GM21390 (cell line): Measurements from ENCODE around the gene SLC39A11.

Experiments
- ATAC-seq: cut with Tn5 transposase; IDR thresholded peaks from one replicate; pipeline ENCODE4 v1.9.1; 2021; ENCODE audit not compliant: unreplicated experiment

The SLC39A11 gene

DNA sequence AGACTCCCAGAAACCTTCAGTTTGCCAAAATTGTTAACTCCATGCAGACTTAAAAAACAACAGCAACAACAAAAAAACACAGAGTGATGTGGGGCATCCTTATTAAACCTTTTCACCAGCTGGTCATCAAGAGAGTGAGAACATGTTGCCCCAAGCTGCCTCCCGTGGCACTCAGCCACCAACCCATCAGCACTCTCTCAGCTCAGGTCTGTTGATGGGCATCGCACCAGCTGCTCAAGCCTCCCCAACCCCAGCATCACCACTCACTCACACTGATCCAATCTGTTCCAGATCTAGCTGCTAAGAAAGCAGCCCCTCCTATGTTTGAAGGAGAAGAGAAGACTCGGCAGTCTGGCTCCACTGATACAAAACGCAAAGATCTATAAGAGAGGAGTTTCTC lies 46.8 kb downstream of the SLC39A11 start:
- ATAC-seq, result no peak

DNA sequence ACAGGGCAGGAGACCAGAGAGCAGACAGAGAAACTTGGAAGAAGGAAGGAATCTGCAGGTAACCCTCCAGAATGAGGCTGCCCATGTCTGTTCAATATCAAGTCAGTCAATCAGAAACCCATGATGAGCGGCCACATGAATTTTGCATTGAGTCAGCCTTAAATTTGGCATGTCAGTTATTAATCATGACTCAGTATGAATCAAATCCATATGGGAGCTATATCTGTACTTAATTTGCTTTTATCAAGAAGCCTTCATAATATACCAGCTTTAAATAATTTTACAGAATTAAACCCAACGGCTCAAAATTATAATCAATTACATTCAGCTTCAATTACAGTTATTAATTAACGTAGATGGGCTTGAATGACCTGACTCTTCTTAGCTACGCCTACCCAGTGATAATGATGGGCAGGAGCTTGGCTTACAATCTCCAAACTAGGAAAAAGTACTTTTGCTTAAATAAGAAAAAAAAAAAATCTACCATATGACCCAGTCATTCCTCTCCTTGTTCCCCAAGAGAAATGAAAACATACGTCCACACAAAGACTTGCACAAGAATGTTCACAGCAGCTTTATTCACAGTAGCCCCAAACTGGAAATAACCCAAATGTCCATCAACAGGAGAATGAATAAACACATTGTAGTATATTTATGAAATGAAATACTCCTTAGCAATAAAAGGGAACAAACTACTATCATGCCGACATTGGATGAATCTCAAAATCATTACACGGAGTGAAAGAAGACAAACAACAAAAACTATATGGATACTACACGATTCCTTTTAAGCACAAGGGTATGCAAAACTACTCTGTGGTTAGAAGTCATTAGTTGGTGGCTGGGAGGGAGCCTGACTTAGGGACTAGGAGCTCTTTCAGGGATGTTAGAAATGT lies 48.6 kb downstream of the SLC39A11 start:
- ATAC-seq, result no peak

DNA sequence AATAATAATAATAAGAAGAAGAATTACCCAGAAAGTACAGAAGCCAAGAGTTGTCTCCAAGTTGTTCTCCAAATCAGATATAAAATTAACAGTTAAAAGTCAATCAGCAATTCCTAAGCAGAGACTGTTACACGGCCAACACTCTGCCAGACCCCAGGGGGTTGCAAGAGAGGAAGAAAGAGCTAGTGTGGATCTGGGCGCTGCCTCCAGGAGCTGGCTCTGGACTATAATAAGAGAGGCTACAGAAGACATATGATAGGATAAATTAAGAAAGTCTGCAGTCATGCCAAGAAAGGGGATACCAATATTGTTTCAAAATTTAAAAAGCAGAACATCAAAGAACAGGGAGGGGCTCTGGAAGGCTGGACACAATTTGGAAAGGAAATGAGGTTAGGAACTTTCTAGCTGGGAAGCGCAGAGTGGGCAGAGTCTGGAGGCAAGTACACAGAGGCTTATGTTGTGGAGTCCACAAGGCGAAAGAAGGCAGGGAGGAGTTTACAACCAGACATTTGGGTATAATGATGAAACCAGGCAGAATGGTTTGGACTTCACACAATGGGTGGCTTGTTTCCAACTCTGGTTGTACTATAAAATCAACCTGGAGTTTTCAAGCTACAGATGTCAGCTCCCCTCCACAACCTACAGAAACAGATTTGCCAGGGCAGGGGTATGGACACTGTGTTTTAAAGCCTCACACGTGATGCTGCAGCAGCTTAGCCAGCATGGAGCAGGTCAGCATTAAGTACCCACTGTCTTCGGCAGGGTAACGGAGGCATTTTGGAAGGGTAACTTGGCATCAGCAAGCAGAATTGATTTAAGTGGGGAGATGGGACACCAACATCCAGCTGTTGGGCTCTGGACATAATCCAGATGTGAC lies 49.4 kb downstream of the SLC39A11 start:
- ATAC-seq, result no peak

DNA sequence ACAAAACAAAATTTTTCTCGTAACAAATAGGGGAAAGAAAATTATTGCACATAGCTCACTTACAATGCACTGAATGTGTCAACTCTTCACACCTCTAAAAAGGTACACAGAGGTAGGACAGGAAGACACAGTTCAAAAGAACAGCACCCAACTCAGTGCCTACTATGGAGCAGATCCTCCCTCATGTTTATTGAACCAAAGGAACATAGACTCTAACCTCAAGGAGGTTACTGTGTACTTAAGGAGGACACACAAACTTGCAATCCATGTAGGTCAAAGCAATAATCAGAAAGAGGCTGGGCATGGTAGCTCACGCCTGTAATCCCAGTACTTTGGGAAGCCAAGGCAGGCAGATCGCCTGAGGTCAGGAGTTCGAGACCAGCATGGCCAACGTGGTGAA lies 50.3 kb downstream of the SLC39A11 start:
- ATAC-seq, result no peak

DNA sequence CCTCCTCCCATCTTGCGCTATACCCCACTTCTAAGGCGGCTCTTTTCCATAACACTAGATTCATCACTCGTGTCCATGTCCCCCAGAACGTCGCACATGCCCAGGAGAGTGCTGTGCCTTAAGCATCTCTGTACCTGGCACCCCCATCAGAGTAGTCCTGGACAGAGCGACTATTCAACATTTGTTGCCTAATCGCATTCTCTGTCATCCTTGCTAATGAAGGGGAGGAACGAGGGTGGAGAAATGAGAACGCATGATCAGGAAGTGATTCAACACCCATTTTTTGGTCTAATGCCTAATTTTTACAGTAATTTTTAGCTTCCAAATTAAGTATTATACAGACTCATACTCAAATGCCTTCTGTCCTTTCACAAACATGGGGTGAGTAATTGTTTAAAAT lies 53.2 kb downstream of the SLC39A11 start:
- ATAC-seq, result no peak

DNA sequence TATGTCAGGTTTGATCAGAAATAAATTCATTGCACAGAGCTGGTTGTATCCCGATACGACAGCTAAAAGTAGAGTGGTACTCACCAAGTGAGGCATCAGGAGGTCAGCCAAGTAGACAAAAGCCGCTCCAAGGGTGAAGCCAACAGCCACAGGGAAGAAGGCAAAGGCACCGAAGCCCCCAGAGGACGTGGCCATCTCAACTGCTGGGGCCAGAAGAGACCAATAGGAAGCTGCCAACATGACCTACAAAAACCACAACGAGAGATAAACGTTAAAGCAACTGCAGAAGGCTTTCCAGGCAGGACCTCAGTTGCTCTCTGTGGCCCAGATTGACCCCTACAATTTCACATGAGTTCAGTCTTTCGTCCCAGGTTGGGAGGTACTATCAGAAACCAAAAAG lies 61.0 kb downstream of the SLC39A11 start:
- ATAC-seq, result no peak

DNA sequence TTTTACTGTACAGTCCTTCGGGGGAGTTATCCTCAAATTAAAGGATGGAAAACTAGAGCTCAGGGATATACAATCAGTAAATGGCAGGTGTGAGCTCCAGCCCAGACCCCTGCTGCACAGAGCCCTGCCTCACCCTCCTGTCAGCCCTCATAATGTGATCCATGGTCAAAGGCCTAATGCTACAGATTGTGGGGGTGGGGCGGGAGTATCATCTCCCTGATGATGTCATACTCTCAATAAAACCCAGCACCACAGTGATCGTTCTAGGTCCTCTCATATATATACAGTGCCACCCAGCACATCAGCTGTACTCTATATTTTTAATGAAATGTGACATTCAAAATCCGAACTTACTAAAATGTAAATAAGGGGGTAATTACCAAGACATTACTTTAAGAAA lies 61.5 kb downstream of the SLC39A11 start:
- no peak for ATAC-seq

DNA sequence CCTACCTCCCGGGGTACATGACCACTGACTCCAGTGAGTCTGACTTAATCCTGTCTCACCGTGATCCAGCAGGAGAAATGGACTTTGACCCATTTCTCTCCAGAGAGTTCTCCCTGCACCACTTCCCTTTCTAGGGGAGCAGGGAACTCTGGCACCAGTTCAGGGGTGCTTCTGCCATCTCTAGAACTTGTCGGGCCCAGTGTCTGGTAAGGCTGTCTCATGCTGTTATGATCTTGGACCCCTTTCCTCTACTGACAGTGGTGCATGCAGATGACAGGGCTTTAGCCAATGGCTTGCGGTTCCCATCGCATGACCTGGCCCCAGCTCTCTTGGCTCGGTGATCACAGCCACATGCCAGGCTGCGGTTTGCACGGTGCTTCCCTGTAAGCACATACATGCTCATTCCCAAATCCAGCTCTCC lies 62.0 kb downstream of the SLC39A11 start:
- no peak for ATAC-seq

DNA sequence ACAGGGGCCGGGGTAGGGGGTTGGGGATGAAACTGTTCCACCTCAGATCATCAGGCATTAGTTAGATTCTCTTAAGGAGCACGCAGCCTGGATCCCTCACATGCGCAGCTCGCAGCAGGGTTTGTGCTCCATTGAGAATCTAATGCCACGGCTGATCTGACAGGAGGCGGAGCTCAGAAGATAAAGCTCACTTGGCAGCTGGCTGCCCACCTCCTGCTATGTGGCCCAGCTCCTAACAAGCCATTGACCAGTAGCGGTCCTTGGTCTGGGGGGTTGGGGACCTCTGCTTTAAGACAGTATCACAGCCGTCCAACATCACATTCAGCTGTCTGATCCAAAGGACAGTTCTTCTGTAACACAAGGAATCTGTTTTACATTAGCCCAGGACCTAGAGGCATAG lies 62.5 kb downstream of the SLC39A11 start:
- ATAC-seq, result no peak

DNA sequence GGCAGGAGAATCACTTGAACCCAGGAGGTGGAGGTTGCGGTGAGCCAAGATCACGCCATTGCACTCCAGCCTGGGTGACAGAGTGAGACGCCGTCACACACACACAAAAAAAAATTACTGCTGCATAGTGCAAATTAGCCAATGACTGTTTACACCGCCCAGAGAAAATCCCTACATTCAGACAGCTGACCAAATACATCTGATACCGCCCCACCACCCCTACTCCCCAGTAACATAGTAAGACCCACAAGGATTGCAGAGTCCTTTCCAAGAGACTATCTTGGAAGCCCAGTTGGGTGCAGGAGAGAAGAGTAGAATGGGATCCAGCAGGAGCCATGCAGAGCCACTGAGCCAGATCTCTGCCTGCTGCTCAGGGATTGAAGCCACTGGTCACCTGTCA lies 63.5 kb downstream of the SLC39A11 start:
- no peak for ATAC-seq

DNA sequence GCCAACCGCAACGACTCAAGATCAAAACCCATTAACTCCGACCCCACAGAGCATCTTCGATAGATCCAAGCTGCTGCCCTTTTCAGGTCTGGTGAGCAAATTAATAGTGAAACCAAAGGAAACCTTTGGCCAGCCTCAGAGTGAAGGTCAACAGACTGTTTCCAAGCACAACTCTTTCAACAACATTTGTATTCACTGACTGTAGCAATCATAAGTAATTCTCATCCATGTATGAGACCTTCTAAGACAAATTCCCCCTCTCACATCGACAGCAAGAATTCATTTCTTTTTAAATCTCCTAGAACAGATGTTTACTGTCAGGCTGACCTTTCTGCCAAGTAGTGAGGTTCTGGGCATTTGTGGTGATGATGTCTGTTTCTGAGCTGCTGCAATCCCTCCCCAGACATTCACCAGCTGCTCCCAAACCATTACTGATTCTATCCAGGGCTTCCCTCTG lies 64.2 kb downstream of the SLC39A11 start:
- no peak for ATAC-seq

DNA sequence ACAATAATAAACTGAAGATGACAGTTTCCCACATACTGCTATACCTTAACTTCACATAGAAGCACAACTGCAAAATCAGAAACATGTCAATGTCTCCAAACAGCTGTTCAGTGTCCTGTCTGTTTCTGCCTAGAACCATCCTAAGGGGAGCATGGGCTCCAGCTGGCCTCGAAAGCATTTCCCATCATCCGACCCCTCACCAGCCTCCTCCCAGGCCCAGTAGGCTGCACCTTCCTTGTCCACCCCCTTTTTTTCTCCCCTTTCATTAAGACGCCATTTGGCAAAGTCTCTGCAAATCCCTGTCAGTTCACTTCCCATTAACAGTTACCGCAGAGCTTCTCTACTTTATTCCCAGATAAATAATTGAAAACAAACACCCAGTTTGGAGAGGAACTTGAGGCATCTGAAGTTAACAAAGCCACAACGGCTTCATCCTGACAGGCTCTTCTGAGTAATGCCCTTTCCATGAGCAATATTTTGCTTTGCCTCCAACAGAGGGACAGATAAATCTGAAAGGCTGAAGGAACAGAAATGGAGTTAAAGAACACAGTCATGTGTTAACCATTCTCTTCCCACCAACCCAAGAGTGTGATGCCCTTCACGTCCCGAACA lies 65.3 kb downstream of the SLC39A11 start:
- ATAC-seq, result no peak

DNA sequence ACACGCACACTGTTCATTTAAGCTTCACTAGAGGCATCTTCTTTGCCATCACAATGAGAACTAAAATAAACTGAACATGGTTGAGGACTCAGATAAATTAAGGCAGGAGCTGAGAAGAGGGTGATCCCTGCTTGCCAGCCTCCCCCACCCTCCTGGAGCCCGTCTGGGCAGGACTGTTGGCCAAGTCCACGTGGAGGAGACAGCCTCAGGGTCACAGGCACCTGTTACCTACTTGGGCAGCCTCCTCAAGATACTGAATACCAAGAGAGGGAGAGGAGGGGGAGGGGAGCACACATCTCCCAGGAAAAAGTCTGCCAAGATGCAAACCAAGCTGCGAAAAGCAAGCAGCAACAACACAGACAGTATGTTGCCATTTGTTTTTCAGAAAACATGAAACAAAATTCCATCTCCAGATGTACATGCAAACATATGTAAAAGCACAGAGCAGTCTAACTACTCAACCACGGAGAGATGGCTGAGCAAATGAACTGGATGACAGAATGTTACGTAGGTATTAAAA lies 67.4 kb downstream of the SLC39A11 start:
- no peak for ATAC-seq

DNA sequence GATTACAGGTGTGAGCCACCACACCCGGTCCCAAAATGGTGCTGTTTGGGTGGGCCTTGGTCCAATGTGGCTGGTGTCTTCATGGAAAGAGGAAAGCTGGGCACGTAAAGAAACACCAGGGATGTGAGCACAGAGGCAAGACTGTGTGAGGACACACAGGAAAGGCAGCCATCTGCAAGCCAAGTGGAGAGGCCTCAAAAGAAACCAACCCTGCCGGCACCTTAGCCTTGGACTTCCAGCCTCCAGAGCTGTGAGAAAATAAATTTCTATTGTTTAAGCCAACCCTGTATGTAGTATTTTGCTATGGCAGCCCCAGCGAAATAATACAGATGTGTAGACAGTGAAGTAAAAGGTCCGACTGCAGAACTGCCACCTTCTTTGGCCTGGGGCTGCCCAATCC lies 68.7 kb downstream of the SLC39A11 start:
- ATAC-seq, result no peak

DNA sequence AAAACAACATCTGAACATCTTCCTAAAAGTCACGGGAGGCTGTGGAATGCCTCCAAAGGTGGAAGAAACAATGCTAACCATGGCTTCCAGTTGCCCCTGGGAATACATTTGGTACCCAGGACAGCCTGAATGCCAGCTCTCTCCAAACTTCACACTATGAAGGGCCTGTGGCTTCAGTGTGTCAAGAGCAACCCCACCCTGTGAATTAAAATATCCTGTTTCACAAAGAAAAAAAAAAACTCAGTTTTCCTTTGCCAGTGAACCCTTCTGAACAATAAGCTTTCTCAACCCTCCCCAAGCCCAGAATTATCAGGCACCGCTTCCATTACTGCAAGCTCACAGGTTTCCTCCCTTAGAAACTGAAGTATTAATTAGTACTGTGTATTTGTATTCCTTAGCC lies 69.8 kb downstream of the SLC39A11 start:
- ATAC-seq, result no peak

DNA sequence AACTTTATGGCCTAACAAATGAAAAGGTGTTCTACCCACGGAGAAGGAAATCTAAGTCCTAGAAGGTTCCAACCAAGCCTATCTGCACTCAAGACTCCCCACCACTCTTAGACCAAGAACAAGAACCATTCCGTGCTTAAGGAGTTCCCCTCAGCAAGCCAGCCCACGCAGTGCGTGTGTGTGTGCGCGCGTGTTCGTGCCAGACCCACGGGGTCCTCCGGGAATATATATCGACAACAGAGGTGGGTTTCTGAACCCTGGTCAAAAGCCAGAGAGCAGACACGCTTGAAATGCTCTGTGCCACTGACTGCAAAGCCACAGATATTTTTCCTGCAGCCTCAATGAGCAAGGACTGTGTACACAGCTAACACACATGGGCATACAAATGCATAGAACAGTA lies 70.7 kb downstream of the SLC39A11 start:
- ATAC-seq, result no peak

DNA sequence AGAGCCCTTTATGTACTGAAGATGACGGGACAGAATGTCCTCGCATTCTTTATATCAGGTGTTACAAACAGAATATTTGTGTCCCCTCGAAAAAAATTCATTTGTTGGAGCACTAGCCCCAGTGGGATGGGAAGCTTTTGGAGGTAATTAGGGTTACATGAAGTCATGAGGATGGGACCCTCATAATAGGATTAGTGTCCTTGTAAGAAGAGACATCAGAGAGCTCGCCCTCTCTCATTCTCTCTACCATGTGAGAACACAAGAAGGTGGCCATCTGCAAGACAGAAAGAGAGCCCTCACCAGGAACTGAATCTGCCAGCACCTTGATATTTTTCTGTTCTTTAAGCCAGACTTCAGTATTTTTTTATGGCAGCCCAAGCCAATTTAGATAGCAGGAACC lies 72.4 kb downstream of the SLC39A11 start:
- no peak for ATAC-seq

DNA sequence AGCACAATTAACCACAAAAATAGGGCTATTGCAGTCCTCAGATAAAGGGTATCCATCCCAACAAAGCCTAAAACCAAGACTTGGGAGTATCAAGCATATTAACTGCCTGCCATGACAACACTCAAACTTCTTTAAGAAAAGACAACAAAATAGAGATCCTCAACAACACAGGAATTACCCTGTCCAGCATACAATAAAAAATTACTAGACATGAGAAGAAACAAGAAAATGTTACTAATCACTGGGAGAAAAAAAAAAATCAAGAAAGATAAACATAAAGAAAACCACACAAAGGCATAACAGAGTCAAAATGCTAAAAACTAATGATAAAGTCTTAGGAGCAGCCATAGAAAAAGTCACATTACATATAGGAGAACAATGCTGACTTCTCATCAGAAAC lies 73.9 kb downstream of the SLC39A11 start:
- no peak for ATAC-seq

DNA sequence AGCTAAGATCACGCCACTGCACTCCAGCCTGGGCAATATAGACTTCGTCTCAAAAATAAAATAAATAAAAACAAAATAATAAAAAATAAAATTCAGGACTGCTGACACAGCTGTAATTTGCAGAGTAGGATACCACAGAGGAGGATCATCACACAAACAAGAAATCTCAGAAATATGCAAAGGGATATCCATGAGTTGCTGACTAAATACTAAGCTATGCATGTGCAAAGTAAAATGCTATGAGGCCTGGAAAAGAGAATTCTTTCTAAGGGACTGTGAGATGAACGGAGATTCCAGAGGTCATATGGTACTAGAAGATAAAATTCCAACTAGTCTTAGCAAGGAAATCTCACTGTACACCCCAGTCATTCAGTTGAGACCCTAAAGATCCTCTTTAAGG lies 74.8 kb downstream of the SLC39A11 start:
- no peak for ATAC-seq

DNA sequence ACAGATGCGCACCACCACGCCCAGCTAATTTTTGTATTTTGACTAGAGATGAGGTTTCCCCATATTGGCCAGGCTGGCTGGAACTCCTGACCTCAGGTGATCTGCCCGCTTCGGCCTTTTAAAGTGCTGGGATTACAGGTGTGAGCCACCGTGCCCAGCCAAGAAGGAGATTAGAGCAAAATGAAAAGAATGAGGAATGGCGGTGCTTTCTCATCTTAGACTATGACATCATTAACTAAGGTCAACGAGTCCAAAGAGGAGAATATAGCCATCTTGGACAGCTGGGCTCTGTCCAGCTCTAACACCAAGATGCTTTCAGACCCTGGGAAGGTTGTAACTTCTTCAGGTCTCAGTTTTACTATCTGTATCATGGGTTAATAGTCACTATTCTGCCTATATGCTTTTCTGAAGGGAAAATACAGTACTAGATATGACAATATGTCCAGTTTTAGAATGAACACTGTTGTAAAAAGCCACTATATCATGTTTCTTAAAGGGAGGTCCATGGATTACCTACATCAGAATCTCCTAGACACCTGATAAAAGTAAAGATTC lies 76.7 kb downstream of the SLC39A11 start:
- ATAC-seq, result no peak
